ENCODE results near the gene SNX8.
"Not testable (repeated sequence)": the region's sequence is repeated elsewhere in the genome, so short reads cannot be mapped to it uniquely, and the experiment has no call there.

Gene SNX8

DNA sequence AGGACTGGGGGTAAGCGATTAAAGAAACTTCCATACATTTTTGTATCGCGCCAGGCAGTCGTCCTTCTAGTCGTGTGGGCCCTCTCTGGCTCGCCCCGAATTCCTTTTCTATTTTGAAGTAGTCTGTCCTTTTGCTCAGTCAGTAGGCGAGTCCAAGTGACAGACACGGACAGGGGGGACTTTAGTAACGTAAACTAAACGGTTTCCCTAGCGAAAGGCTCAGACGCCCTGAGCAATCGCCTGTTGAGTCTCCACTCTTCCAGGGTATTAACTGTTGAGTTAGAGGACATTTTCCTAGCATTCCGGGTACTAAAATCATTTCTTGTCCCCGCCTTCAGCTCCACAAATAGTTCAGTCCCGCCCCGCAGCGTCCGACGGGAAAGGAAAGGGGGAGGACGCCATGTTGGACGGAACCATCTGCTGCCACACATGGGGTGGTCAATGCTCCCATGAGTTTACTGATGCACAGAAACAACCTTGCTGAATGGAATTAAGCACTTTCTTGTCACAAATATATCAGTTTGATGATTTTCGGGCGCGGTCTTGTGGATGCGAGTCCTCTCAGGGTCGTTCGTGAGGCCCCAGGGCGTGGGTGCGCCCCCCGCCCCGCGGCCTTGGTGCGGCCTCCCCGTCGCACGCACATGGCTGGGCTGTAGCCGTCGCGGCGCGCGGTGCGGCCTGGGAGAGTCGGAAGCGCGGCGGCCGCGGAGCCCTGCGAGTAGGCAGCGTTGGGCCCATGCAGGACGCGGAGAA, 40.1 kb upstream of the SNX8 start, which contains the start of gene EIF3B:
Gene EIF3B, plus strand, starts transcription at position 642 of the 753 bp plus-strand sequence. Its CDS starts 95 bp downstream, at position 737.
- Histone ChIP-seq H3K4me3 (ENCODE audit: insufficient read depth, low read depth, low read length, poor library complexity, severe bottlenecking) (peak within 1 kb of the TSS; percentile 88), H3K27me3 (replicated peaks; ENCODE audit: control insufficient read depth, insufficient read depth, low read length, poor library complexity, severe bottlenecking) (no peaks in the 10 kb centered on the region), H3K9me3 (ENCODE audit: control insufficient read depth, low read length) (no peaks in the 10 kb centered on the region), H3K27ac (ENCODE audit: insufficient read depth, low read length, poor library complexity, severe bottlenecking) (peak within 1 kb of the TSS; percentile 98), H3K4me1 (ENCODE audit: control insufficient read depth, insufficient read depth, low read length, poor library complexity, severe bottlenecking) (peaks cover 32% of the 10 kb centered on the region), H3K36me3 (ENCODE audit: control insufficient read depth, insufficient read depth, low read length) (peaks cover 6% of the 10 kb centered on the region)
- peak; percentile 81 to 86 (median 81) for DNase-seq

DNA sequence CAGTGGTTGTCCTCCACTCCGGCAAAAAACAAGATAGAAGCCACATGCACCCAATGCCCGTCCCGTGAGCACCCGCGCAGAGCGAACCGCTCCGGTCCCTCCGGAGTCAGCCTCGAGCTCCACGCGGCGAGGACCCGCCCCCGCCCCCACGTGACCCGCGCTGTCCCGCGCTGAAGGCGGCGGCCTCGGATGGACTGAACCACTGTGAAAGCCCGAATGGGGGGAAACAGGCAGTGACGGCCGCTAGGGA, 39.6 kb upstream of the SNX8 start:
- Histone ChIP-seq H3K4me3 (ENCODE audit: insufficient read depth, low read depth, low read length, poor library complexity, severe bottlenecking) (peak overlapping the region; percentile 71), H3K27ac (ENCODE audit: insufficient read depth, low read length, poor library complexity, severe bottlenecking) (peak overlapping the region; percentile 98), H3K27me3 (replicated peaks; ENCODE audit: control insufficient read depth, insufficient read depth, low read length, poor library complexity, severe bottlenecking) (no peaks in the 10 kb centered on the region), H3K36me3 (ENCODE audit: control insufficient read depth, insufficient read depth, low read length) (peaks cover 3% of the 10 kb centered on the region), H3K9me3 (ENCODE audit: control insufficient read depth, low read length) (no peaks in the 10 kb centered on the region), H3K4me1 (ENCODE audit: control insufficient read depth, insufficient read depth, low read length, poor library complexity, severe bottlenecking) (peaks cover 27% of the 10 kb centered on the region)
- DNase-seq: peak; percentile 74 to 85 (median 85)

DNA sequence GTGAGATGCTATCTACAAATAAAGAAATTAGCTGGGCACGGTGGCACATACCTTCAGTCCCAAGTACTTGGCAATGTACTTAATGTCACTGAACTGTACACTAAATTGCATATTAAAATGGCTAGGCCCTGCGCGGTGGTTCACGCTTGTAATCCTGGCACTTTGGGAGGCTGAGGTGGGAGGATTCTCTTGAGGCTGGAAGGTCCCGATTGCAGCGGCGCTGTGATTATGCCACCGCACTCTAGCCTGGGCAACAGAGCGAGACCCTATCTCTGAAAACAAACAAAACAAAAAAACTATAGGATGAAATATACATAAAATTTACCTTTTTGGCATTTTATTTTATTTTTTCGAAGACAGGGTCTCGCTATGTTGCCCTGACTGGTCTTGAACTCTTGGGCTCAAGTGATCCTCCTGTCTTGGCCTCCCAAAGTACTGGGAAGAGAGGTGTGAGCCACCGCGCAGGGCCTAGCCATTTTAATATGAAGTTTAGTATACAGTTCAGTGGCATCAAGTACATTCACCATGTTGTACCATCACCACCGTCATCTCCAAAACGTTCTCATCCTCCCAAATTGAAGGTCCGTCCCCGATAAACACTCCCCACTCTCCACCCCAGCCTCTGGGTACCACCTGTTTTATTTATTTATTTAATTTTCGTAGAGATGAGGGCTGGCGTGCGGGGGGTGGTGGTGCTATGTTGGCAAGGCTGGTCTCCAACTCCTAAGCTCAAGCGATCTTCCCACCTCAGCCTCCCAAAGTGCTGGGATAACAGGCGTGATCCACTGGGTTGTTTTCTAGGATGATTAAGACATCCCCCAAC, 39.1 kb upstream of the SNX8 start:
- DNase-seq: no peak
- no peaks in the 10 kb centered on the region for H3K9me3 ChIP-seq (ENCODE audit: control insufficient read depth, low read length)
- H3K27me3 ChIP-seq (replicated peaks; ENCODE audit: control insufficient read depth, insufficient read depth, low read length, poor library complexity, severe bottlenecking): no peaks in the 10 kb centered on the region
- H3K27ac ChIP-seq (ENCODE audit: insufficient read depth, low read length, poor library complexity, severe bottlenecking): peak overlapping the region; percentile 98
- peaks cover 26% of the 10 kb centered on the region for H3K4me1 ChIP-seq (ENCODE audit: control insufficient read depth, insufficient read depth, low read length, poor library complexity, severe bottlenecking)
- H3K36me3 ChIP-seq (ENCODE audit: control insufficient read depth, insufficient read depth, low read length): peaks cover 3% of the 10 kb centered on the region
- H3K4me3 ChIP-seq (ENCODE audit: insufficient read depth, low read depth, low read length, poor library complexity, severe bottlenecking): peak overlapping the region; percentile 71

DNA sequence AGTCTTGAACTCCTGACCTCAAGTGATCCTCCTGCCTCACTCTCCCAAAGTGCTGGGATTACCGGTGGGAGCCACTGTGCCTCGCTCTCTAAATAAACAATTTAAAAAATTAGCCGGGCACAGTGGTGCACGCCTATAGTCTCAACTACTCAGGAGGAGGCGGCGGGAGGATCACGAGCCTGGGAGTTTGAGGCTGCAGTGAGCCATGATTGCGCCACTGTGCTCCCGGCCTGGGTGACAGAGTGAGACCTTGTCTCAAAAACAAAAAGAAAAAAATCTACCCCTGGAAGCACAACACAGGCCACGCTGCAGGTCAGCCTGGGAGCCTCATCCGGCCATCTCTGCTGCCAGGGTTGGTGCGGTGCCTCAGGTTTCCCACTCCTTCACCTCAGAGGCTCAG, 36.6 kb upstream of the SNX8 start:
- no peak for DNase-seq
- no peak overlapping the region for H3K27ac ChIP-seq (ENCODE audit: insufficient read depth, low read length, poor library complexity, severe bottlenecking)
- H3K27me3 ChIP-seq (replicated peaks; ENCODE audit: control insufficient read depth, insufficient read depth, low read length, poor library complexity, severe bottlenecking): no peaks in the 10 kb centered on the region
- no peak overlapping the region for H3K4me3 ChIP-seq (ENCODE audit: insufficient read depth, low read depth, low read length, poor library complexity, severe bottlenecking)
- H3K36me3 ChIP-seq (ENCODE audit: control insufficient read depth, insufficient read depth, low read length): no peaks in the 10 kb centered on the region
- H3K9me3 ChIP-seq (ENCODE audit: control insufficient read depth, low read length): no peaks in the 10 kb centered on the region
- peaks cover 6% of the 10 kb centered on the region for H3K4me1 ChIP-seq (ENCODE audit: control insufficient read depth, insufficient read depth, low read length, poor library complexity, severe bottlenecking)

DNA sequence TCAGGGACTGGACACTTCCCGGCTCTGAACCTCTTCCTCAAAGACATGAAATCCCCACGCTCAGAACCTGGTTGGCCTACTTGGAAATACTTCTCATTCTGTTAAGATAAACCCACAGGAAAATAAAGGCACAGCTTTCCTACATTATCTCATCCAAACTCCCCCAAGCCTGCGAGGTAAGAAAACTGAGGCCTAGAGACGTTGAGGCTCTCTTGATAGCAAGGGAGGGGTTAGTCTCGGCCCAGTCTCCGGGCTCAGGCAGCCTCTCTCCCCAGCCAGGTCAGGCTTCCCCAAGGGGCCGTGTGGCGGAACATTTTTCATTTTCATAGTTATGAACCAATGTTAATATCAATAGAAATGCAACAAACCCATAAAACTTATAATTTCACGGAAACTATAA, 35.8 kb upstream of the SNX8 start:
- no peaks in the 10 kb centered on the region for H3K9me3 ChIP-seq (ENCODE audit: control insufficient read depth, low read length)
- peaks cover 5% of the 10 kb centered on the region for H3K4me1 ChIP-seq (ENCODE audit: control insufficient read depth, insufficient read depth, low read length, poor library complexity, severe bottlenecking)
- H3K36me3 ChIP-seq (ENCODE audit: control insufficient read depth, insufficient read depth, low read length): no peaks in the 10 kb centered on the region
- no peak for DNase-seq
- H3K4me3 ChIP-seq (ENCODE audit: insufficient read depth, low read depth, low read length, poor library complexity, severe bottlenecking): no peak overlapping the region
- no peak overlapping the region for H3K27ac ChIP-seq (ENCODE audit: insufficient read depth, low read length, poor library complexity, severe bottlenecking)
- H3K27me3 ChIP-seq (replicated peaks; ENCODE audit: control insufficient read depth, insufficient read depth, low read length, poor library complexity, severe bottlenecking): no peaks in the 10 kb centered on the region

DNA sequence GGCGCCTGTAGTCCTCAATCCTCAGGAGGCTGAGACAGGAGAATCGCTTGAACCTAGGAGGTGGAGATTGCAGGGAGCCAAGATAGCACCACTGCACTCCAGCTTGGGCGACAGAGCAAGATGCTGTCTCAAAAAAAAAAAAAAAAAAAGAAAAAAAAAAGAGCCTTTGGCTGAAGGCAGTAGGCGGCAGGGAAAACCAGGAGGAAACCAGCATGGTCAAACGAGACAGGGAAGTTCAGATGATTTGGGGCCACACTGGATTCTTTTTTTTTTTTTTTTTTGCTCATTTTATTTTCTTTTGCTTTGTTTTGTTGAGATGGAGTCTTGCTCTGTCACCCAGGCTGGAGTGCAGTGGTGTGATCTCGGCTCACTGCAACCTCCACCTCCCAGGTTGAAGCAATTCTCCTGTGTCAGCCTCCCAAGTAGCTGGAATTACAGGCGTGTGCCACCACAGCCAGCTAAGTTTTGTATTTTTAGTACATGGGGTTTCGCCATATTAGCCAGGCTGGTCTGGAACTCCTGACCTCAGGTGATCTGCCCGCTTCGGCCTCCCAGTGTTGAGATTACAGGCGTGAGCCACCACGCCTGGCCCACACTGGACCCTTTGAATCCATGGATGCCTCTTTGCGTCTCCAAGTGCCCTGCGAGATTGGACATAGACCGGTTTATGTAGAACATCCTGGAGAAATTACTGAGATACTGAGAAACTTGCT, 33.3 kb upstream of the SNX8 start:
- not testable (repeated sequence) for H3K27me3 ChIP-seq (replicated peaks; ENCODE audit: control insufficient read depth, insufficient read depth, low read length, poor library complexity, severe bottlenecking); H3K4me1 ChIP-seq (ENCODE audit: control insufficient read depth, insufficient read depth, low read length, poor library complexity, severe bottlenecking); H3K27ac ChIP-seq (ENCODE audit: insufficient read depth, low read length, poor library complexity, severe bottlenecking); H3K36me3 ChIP-seq (ENCODE audit: control insufficient read depth, insufficient read depth, low read length); H3K9me3 ChIP-seq (ENCODE audit: control insufficient read depth, low read length); DNase-seq; H3K4me3 ChIP-seq (ENCODE audit: insufficient read depth, low read depth, low read length, poor library complexity, severe bottlenecking)

DNA sequence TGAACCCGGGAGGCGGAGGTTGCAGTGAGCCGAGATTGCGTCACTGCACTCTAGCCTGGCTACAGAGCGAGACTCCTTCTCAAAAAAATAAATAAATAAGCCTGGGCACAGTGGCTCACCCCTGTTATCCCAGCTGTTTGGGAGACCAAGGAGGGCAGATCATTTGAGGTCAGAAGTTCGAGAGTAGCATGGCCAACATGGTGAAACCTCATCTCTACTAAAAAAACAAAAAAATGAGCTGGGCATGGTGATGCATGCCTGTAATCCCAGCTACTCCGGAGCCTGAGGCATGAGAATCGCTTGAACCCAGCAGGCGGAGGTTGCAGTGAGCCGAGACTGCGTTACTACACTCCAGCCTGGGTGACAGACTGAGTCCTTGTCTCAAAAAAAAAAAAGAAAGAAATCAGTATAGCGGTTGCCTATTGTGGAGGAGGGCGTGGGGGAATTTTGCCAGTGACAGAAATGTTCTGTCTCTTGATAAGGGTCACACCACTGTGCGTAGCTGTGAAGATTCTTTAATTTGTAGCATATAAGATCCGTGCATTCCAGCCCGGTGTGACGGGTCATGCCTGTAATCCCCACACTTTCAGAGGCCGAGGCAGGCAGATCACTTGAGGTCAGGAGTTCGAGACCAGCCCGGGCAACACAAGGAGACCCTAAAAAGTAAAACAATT, 22.5 kb upstream of the SNX8 start:
- Histone ChIP-seq H3K27ac (ENCODE audit: insufficient read depth, low read length, poor library complexity, severe bottlenecking) (no peak overlapping the region), H3K27me3 (replicated peaks; ENCODE audit: control insufficient read depth, insufficient read depth, low read length, poor library complexity, severe bottlenecking) (no peaks in the 10 kb centered on the region), H3K4me1 (ENCODE audit: control insufficient read depth, insufficient read depth, low read length, poor library complexity, severe bottlenecking) (no peaks in the 10 kb centered on the region), H3K36me3 (ENCODE audit: control insufficient read depth, insufficient read depth, low read length) (no peaks in the 10 kb centered on the region), H3K9me3 (ENCODE audit: control insufficient read depth, low read length) (no peaks in the 10 kb centered on the region), H3K4me3 (ENCODE audit: insufficient read depth, low read depth, low read length, poor library complexity, severe bottlenecking) (no peak overlapping the region)
- DNase-seq: no peak

DNA sequence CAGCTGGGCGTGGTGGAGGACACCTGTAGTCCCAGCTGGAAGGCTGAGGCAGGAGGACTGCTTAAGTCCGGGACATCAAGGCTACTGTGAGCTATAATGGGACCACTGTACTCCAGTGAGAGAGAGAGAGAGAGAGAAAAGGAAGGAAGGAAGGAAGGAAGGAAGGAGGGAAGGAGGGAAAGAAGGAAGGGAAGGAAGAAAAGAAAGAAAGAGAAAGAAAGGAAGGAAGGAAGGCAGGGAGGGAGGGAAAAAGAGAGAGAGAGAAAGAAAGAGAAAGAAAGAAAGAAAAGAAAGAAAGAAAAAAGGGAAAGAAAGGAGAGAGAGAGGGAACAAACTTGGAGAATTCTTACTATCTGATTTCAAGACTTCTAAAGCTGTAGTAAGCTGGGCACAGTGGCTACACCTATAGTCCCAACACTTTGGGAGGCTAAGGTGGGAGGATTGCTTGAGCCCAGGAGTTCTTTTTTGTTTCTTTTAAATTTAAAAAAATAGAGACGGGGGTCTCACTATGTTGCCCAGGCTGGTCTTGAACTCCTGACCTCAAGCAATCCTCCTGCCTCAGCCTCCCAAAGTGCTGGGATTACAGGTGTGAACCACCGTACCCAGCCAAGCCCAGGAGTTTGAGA, 18.5 kb upstream of the SNX8 start:
- DNase-seq; H3K27me3 ChIP-seq (replicated peaks; ENCODE audit: control insufficient read depth, insufficient read depth, low read length, poor library complexity, severe bottlenecking); H3K27ac ChIP-seq (ENCODE audit: insufficient read depth, low read length, poor library complexity, severe bottlenecking); H3K9me3 ChIP-seq (ENCODE audit: control insufficient read depth, low read length); H3K4me3 ChIP-seq (ENCODE audit: insufficient read depth, low read depth, low read length, poor library complexity, severe bottlenecking); H3K4me1 ChIP-seq (ENCODE audit: control insufficient read depth, insufficient read depth, low read length, poor library complexity, severe bottlenecking); H3K36me3 ChIP-seq (ENCODE audit: control insufficient read depth, insufficient read depth, low read length): not testable (repeated sequence)

DNA sequence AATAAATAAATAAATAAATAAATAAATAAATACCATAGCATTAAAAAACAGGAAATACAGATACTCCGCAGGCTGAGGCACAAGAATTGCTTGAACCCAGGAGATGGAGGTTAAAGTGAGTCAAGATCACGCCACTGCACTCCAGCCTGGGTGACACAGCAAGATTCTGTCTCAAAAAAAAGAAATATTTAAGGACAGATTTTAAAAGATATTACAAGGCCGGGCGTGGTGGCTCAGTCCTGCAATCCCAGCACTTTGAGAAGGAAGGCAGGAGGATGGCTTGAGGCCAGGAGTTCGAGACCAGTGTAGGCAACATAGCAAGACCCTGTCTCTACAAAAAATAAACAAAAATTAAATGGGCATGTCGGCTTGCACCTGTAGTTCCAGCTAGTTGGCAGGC, 17.5 kb upstream of the SNX8 start:
- Histone ChIP-seq H3K27ac (ENCODE audit: insufficient read depth, low read length, poor library complexity, severe bottlenecking) (no peak overlapping the region), H3K36me3 (ENCODE audit: control insufficient read depth, insufficient read depth, low read length) (no peaks in the 10 kb centered on the region), H3K4me1 (ENCODE audit: control insufficient read depth, insufficient read depth, low read length, poor library complexity, severe bottlenecking) (no peaks in the 10 kb centered on the region), H3K9me3 (ENCODE audit: control insufficient read depth, low read length) (no peaks in the 10 kb centered on the region), H3K4me3 (ENCODE audit: insufficient read depth, low read depth, low read length, poor library complexity, severe bottlenecking) (no peak overlapping the region), H3K27me3 (replicated peaks; ENCODE audit: control insufficient read depth, insufficient read depth, low read length, poor library complexity, severe bottlenecking) (no peaks in the 10 kb centered on the region)
- DNase-seq: no peak

Measured in effector memory CD4-positive, alpha-beta T cell (primary cell).